Tibial artery (tissue), 4 donors: ENCODE data around the gene AP2B1.

Experiments used
- DNase-seq, 2 donors: peaks; one replicate each; pipeline ENCODE4 v3.0.0-alpha.2; 2019
- H3K27ac ChIP-seq, 2 donors: fragments of 200-600 bp; sonication (generic) in 1 of 2; 1 replicate in 1 of 2; 2 replicates in 1 of 2; pipeline ENCODE4 v1.5.1; 2018 to 2019; ENCODE audit warnings: mild to moderate bottlenecking in 1 of 2
- H3K27me3 ChIP-seq, 2 donors: fragments of 200-600 bp; sonication (generic) in 1 of 2; one replicate each; pipeline versions ENCODE4 v1.5.1 to v1.6.0; 2016 to 2019
- H3K36me3 ChIP-seq, 3 donors: fragments of 200-600 bp; sonication (generic) in 2 of 3; one replicate each; pipeline ENCODE4 v1.5.1; 2016 to 2019; ENCODE audit warnings: mild to moderate bottlenecking in 2 of 3
- H3K4me1 ChIP-seq, 4 donors: fragments of 200-600 bp; sonication (generic) in 2 of 4; 1 replicate in 3 of 4; 2 replicates in 1 of 4; pipeline ENCODE4 v1.5.1; 2016 to 2019
- H3K4me3 ChIP-seq, 2 donors: fragments of 200-600 bp; sonication (generic) in 1 of 2; 1 replicate in 1 of 2; 2 replicates in 1 of 2; pipeline ENCODE4 v1.5.1; 2018 to 2019; ENCODE audit warnings: mild to moderate bottlenecking in 2 of 2
- H3K9me3 ChIP-seq, 3 donors: fragments of 200-600 bp; sonication (generic) in 1 of 3; one replicate each; pipeline ENCODE4 v1.5.1; 2016 to 2019
- CTCF ChIP-seq, 2 experiments: fragments of 200-600 bp in 1 of 2; fragments of 450-650 bp in 1 of 2; IDR thresholded peaks; one replicate each; pipeline ENCODE4 v1.5.1; 2017 to 2019; ENCODE audit warnings: antibody characterized with exemption in 2 of 2, mild to moderate bottlenecking in 1 of 2, moderate library complexity in 1 of 2
- intact Hi-C: fragments of 100-400 bp; cut with DNase I; formaldehyde crosslinking; loops from one replicate; pipeline ENCODE4 v1.15.0; 2023; ENCODE audit warnings: low total_unique reads

The AP2B1 gene

GRCh38 chr17:35587074-35587961 lies at the start of gene AP2B1:
Gene AP2B1, plus strand, starts transcription at chr17:35587322. Its CDS starts 6,709 bp downstream, at chr17:35594031.
- intact Hi-C loops = loop anchor here (10.0 kb wide), 1 partner anchor 227 kb away; no protein-coding TSS in a partner anchor
- peak within 1 kb of the TSS; percentile 75 to 78 for H3K4me3 ChIP-seq
- no peaks in the 10 kb centered on the region for H3K9me3 ChIP-seq
- H3K4me1 ChIP-seq = peaks cover 0 to 29% (median 17%) of the 10 kb centered on the region in 4 donors
- H3K27ac ChIP-seq = peak within 1 kb of the TSS; percentile 89 to 91
- no peak for TF ChIP-seq CTCF (IDR thresholded peaks at IDR 0.05)
- H3K27me3 ChIP-seq = peaks cover 0 to 2% of the 10 kb centered on the region in 2 donors
- no peaks in the 10 kb centered on the region for H3K36me3 ChIP-seq
- peak; percentile 91 to 97 for DNase-seq

GRCh38 chr17:35537601-35538141 lies 49.5 kb upstream of the AP2B1 start, which contains the start of gene SLFN12L:
Gene SLFN12L, minus strand, starts transcription at chr17:35537678. Its CDS starts 15,314 bp downstream, at chr17:35522364.
- Histone ChIP-seq H3K36me3 (no peaks in the 10 kb centered on the region), H3K4me1 (no peaks in the 10 kb centered on the region), H3K27ac (no peak within 1 kb of the TSS), H3K9me3 (no peaks in the 10 kb centered on the region), H3K27me3 (no peaks in the 10 kb centered on the region), H3K4me3 (no peak within 1 kb of the TSS)
- no peak for DNase-seq
- intact Hi-C loops = loop anchor here (2.0 to 10.0 kb wide), 2 partner anchors 225 to 363 kb away; no protein-coding TSS in a partner anchor
- TF ChIP-seq CTCF (IDR thresholded peaks at IDR 0.05) = no peak

GRCh38 chr17:35539659-35540026 lies 47.5 kb upstream of the AP2B1 start:
- no peaks in the 10 kb centered on the region for H3K36me3 ChIP-seq
- H3K27me3 ChIP-seq = no peaks in the 10 kb centered on the region
- no peaks in the 10 kb centered on the region for H3K9me3 ChIP-seq
- intact Hi-C loops = loop anchor here (10.0 kb wide), 1 partner anchor 365 kb away; no protein-coding TSS in a partner anchor
- H3K27ac ChIP-seq = no peak overlapping the region
- no peak for DNase-seq
- H3K4me3 ChIP-seq = no peak overlapping the region
- TF ChIP-seq CTCF (IDR thresholded peaks at IDR 0.05) = no peak
- no peaks in the 10 kb centered on the region for H3K4me1 ChIP-seq

GRCh38 chr17:35540589-35541404 lies 46.3 kb upstream of the AP2B1 start:
- Histone ChIP-seq H3K9me3 (no peaks in the 10 kb centered on the region), H3K4me1 (no peaks in the 10 kb centered on the region), H3K36me3 (no peaks in the 10 kb centered on the region), H3K27me3 (no peaks in the 10 kb centered on the region), H3K27ac (peak overlapping the region in 1 of 2 donors; percentile 14), H3K4me3 (peak overlapping the region; percentile 30 to 37)
- DNase-seq = peak in 1 of 2 donors; percentile 51
- intact Hi-C loops = no loop called here
- no peak for TF ChIP-seq CTCF (IDR thresholded peaks at IDR 0.05)

GRCh38 chr17:35541434-35541833 lies 45.7 kb upstream of the AP2B1 start:
- DNase-seq = no peak
- H3K4me1 ChIP-seq = no peaks in the 10 kb centered on the region
- peak overlapping the region in 1 of 2 donors; percentile 37 for H3K4me3 ChIP-seq
- no peaks in the 10 kb centered on the region for H3K9me3 ChIP-seq
- H3K27me3 ChIP-seq = no peaks in the 10 kb centered on the region
- no peaks in the 10 kb centered on the region for H3K36me3 ChIP-seq
- intact Hi-C loops = no loop called here
- TF ChIP-seq CTCF (IDR thresholded peaks at IDR 0.05) = no peak
- H3K27ac ChIP-seq = peak overlapping the region in 1 of 2 donors; percentile 14
